ENCODE results near the gene PUSL1.
"Not testable (repeated sequence)": the region's sequence is repeated elsewhere in the genome, so short reads cannot be mapped to it uniquely, and the experiment has no call there.

Gene PUSL1

GRCh38 chr1:1315435-1315954 is 7.1 kb downstream of the PUSL1 start:
- no peak for TF ChIP-seq BHLHE40 (IDR thresholded peaks at IDR 0.05; ENCODE audit: borderline replicate concordance)
- TF ChIP-seq CTBP1 (IDR thresholded peaks at IDR 0.05; ENCODE audit: borderline replicate concordance): no peak
- TF ChIP-seq TARDBP (IDR thresholded peaks at IDR 0.05): no peak
- TF ChIP-seq ARNT (IDR thresholded peaks at IDR 0.05): no peak
- no peak for TF ChIP-seq HDGF (IDR thresholded peaks at IDR 0.05; ENCODE audit: borderline replicate concordance)
- no peak for TF ChIP-seq NFRKB (IDR thresholded peaks at IDR 0.05)
- no peak for TF ChIP-seq ZNF384 (IDR thresholded peaks at IDR 0.05)
- TF ChIP-seq FOXM1 (IDR thresholded peaks at IDR 0.05; ENCODE audit: borderline replicate concordance): no peak
- TF ChIP-seq SUZ12 (IDR thresholded peaks at IDR 0.05): no peak
- no peak for TF ChIP-seq FOXK2 (IDR thresholded peaks at IDR 0.05)
- no peak for TF ChIP-seq FOXA1 (IDR thresholded peaks at IDR 0.05)
- TF ChIP-seq LEF1 (IDR thresholded peaks at IDR 0.05; ENCODE audit: borderline replicate concordance): no peak
- TF ChIP-seq ELF4 (IDR thresholded peaks at IDR 0.05): no peak
- TF ChIP-seq SP1 (IDR thresholded peaks at IDR 0.05): no peak
- no peak for TF ChIP-seq PKNOX1 (IDR thresholded peaks at IDR 0.05)
- no peak for TF ChIP-seq L3MBTL2 (conservative IDR thresholded peaks at IDR 0.05)
- CTCF ChIA-PET: no interaction called here
- POLR2A ChIA-PET: interaction anchor here (1.1 to 3.3 kb wide), 2 partner anchors 11 to 60 kb away, joined by 4 to 8 read pairs; partner anchors contain the start of gene AURKAIP1
- no peak for DNase-seq (ENCODE audit: extremely low spot score)

GRCh38 chr1:1316199-1316598 is 7.8 kb downstream of the PUSL1 start:
- CTCF ChIA-PET; DNase-seq (ENCODE audit: extremely low spot score): not testable (repeated sequence)
- POLR2A ChIA-PET: interaction anchor here (3.3 kb wide), 1 partner anchor 11 kb away, joined by 8 read pairs; no protein-coding TSS in a partner anchor

- TF ChIP-seq BHLHE40 (IDR thresholded peaks at IDR 0.05; ENCODE audit: borderline replicate concordance) (no peak), L3MBTL2 (conservative IDR thresholded peaks at IDR 0.05) (no peak)
- POLR2A ChIA-PET: no interaction called here
- no peak for DNase-seq (ENCODE audit: extremely low spot score)
- CTCF ChIA-PET: no interaction called here
Observed at GRCh38 chr1:1317420-1317819, 9.0 kb downstream of the PUSL1 start.

GRCh38 chr1:1318131-1318652 is 9.8 kb downstream of the PUSL1 start:
- ChIA-PET POLR2A (interaction anchor here (1.0 kb wide), 1 partner anchor 9 kb away, joined by 3 read pairs; no protein-coding TSS in a partner anchor), CTCF (no interaction called here)
- TF ChIP-seq ZNF384 (IDR thresholded peaks at IDR 0.05) (no peak), TARDBP (IDR thresholded peaks at IDR 0.05) (no peak), SP1 (IDR thresholded peaks at IDR 0.05) (no peak), CTBP1 (IDR thresholded peaks at IDR 0.05; ENCODE audit: borderline replicate concordance) (no peak), BHLHE40 (IDR thresholded peaks at IDR 0.05; ENCODE audit: borderline replicate concordance) (no peak)
- DNase-seq (ENCODE audit: extremely low spot score): no peak

GRCh38 chr1:1318777-1319645 is 10.6 kb downstream of the PUSL1 start:
- DNase-seq (ENCODE audit: extremely low spot score): no peak
- ChIA-PET CTCF (no interaction called here), POLR2A (interaction anchor here (0.9 to 1.0 kb wide), 2 partner anchors 9 to 10 kb away, joined by 3 read pairs; no protein-coding TSS in a partner anchor)
- TF ChIP-seq PKNOX1 (IDR thresholded peaks at IDR 0.05): no peak
- TF ChIP-seq ELF4 (IDR thresholded peaks at IDR 0.05): no peak
- TF ChIP-seq TARDBP (IDR thresholded peaks at IDR 0.05): no peak
- TF ChIP-seq SUZ12 (IDR thresholded peaks at IDR 0.05): no peak
- TF ChIP-seq FOXK2 (IDR thresholded peaks at IDR 0.05): no peak
- TF ChIP-seq SP1 (IDR thresholded peaks at IDR 0.05): no peak

GRCh38 chr1:1319646-1319941 is 11.2 kb downstream of the PUSL1 start:
- no peak for TF ChIP-seq CTBP1 (IDR thresholded peaks at IDR 0.05; ENCODE audit: borderline replicate concordance)
- no peak for TF ChIP-seq ELF4 (IDR thresholded peaks at IDR 0.05)
- TF ChIP-seq ZNF384 (IDR thresholded peaks at IDR 0.05): no peak
- TF ChIP-seq SP1 (IDR thresholded peaks at IDR 0.05): no peak
- no peak for TF ChIP-seq LEF1 (IDR thresholded peaks at IDR 0.05; ENCODE audit: borderline replicate concordance)
- TF ChIP-seq ARNT (IDR thresholded peaks at IDR 0.05): no peak
- TF ChIP-seq FOXK2 (IDR thresholded peaks at IDR 0.05): no peak
- TF ChIP-seq NFRKB (IDR thresholded peaks at IDR 0.05): no peak
- POLR2A ChIA-PET: interaction anchor here (0.9 kb wide), 2 partner anchors 10 to 56 kb away, joined by 3 read pairs; partner anchors contain the start of gene AURKAIP1
- CTCF ChIA-PET: no interaction called here
- no peak for DNase-seq (ENCODE audit: extremely low spot score)

GRCh38 chr1:1320666-1321448 is 12.5 kb downstream of the PUSL1 start:
- ChIA-PET CTCF (interaction anchor here (0.6 kb wide), 1 partner anchor 15 kb away, joined by 3 read pairs; no protein-coding TSS in a partner anchor), POLR2A (no interaction called here)
- TF ChIP-seq ARNT (IDR thresholded peaks at IDR 0.05): no peak
- TF ChIP-seq ELF4 (IDR thresholded peaks at IDR 0.05): no peak
- TF ChIP-seq FOXK2 (IDR thresholded peaks at IDR 0.05): no peak
- TF ChIP-seq PKNOX1 (IDR thresholded peaks at IDR 0.05): no peak
- no peak for DNase-seq (ENCODE audit: extremely low spot score)

Measured in HEK293T (cell line).